GM12878 (cell line): ENCODE results near the gene TCERG1L. TPM values are rescaled to one million over a fixed set of nuclear protein-coding genes. Genes with fewer than 3 reads are reported as not detected.

Experiments used
- ATAC-seq: fragments of 200-7000 bp; cut with Tn5 transposase; 3 replicates; pipeline ENCODE4 v1.9.1; 2020; ENCODE audit warnings: mild to moderate bottlenecking, moderate library complexity
- BruUV-seq: library from RNA; stranded (reverse); fragments of 400-500 nt; replicated peaks from 2 replicates; lab custom pipeline; 2021; lab: Mats Ljungman, UMichigan
- CTCF ChIA-PET: fragments of 300-600 bp; sonication (Branson Sonifier 250); formaldehyde crosslinking; extraction: SDS; loops from one replicate; lab custom pipeline; 2021; ENCODE audit warnings: inconsistent platforms; lab: Yijun Ruan, JAX
- POLR2A ChIA-PET: fragments of 350-600 bp; formaldehyde crosslinking; extraction: SDS; loops from one replicate; lab custom pipeline; 2021; ENCODE audit warnings: inconsistent platforms; lab: Charles Lee
- RAD21 ChIA-PET: fragments of 300-600 bp; sonication (Branson Sonifier 250); formaldehyde crosslinking; loops from one replicate; lab custom pipeline; 2023; ENCODE audit warnings: antibody characterized with exemption; ENCODE audit not compliant: unreplicated experiment; lab: Charles Lee
- SMC1A ChIA-PET: fragments of 300-600 bp; sonication (Branson Sonifier 250); formaldehyde crosslinking; loops from one replicate; lab custom pipeline; 2023; ENCODE audit not compliant: unreplicated experiment, uncharacterized antibody; lab: Charles Lee
- DNase-seq: peaks from one replicate; pipeline ENCODE4 v3.0.0-alpha.2; 2011; ENCODE audit warnings: low read depth, low spot score
- FAIRE-seq: peaks from 3 replicates; lab custom pipeline; 2011; peaks lifted over from hg19 to GRCh38; lab: Jason Lieb, UNC
- H2AFZ ChIP-seq: 2 replicates; pipeline ENCODE4 v1.6.0; 2011; ENCODE audit warnings: low read depth, low read length, control low read depth; ENCODE audit not compliant: control insufficient read depth
- H3K27ac ChIP-seq: 2 replicates; pipeline ENCODE4 v1.5.1; 2011; ENCODE audit warnings: control low read depth; ENCODE audit not compliant: control insufficient read depth, insufficient read depth
- H3K27me3 ChIP-seq, 2 experiments: replicated peaks in 1 of 2; 2 replicates each; pipeline versions ENCODE4 v1.6.0 to v1.6.1; 2011; ENCODE audit warnings: low read length in 1 of 2; ENCODE audit not compliant: control insufficient read depth in 2 of 2, insufficient read depth in 2 of 2
- H3K36me3 ChIP-seq, 2 experiments: 2 replicates each; pipeline ENCODE4 v1.5.1; 2011; ENCODE audit warnings: low read length in 1 of 2; ENCODE audit not compliant: control insufficient read depth in 2 of 2, insufficient read depth in 2 of 2
- H3K4me1 ChIP-seq: 2 replicates; pipeline ENCODE4 v1.6.1; 2011; ENCODE audit warnings: mild to moderate bottlenecking, low read length, moderate library complexity, mixed read lengths; ENCODE audit not compliant: control insufficient read depth, insufficient read depth
- H3K4me2 ChIP-seq: 2 replicates; pipeline ENCODE4 v1.6.0; 2011; ENCODE audit warnings: control low read depth; ENCODE audit not compliant: control insufficient read depth, insufficient read depth
- H3K4me3 ChIP-seq: fragments of 200-600 bp; sonication (generic); 2 replicates; pipeline ENCODE4 v1.5.1; 2016
- H3K79me2 ChIP-seq: 2 replicates; pipeline ENCODE4 v1.6.0; 2011; ENCODE audit warnings: low read length; ENCODE audit not compliant: control insufficient read depth, insufficient read depth
- H3K9ac ChIP-seq: 2 replicates; pipeline ENCODE4 v1.8.0; 2011; ENCODE audit warnings: low read length, control low read depth, mixed read lengths; ENCODE audit not compliant: control insufficient read depth, insufficient read depth
- H3K9me3 ChIP-seq: replicated peaks from 3 replicates; pipeline ENCODE4 v1.5.1; 2011; ENCODE audit warnings: mild to moderate bottlenecking, low read length; ENCODE audit not compliant: control insufficient read depth, insufficient read depth
- H4K20me1 ChIP-seq: 2 replicates; pipeline ENCODE4 v1.6.0; 2011; ENCODE audit not compliant: control insufficient read depth, insufficient read depth
- BMI1 ChIP-seq: fragments of 450-650 bp; IDR thresholded peaks from 2 replicates; pipeline ENCODE4 v1.6.1; 2016; ENCODE audit warnings: mild to moderate bottlenecking, moderate library complexity, borderline replicate concordance
- CREM ChIP-seq: IDR thresholded peaks from 2 replicates; pipeline ENCODE4 v1.6.1; 2014; ENCODE audit warnings: antibody characterized with exemption, low read depth
- E2F8 ChIP-seq: fragments of 450-650 bp; IDR thresholded peaks from 2 replicates; pipeline ENCODE4 v1.6.1; 2018; ENCODE audit warnings: mild to moderate bottlenecking, low read depth, moderate library complexity; ENCODE audit not compliant: partially characterized antibody
- ELK1 ChIP-seq: IDR thresholded peaks from 2 replicates; pipeline ENCODE4 v1.6.1; 2012; ENCODE audit warnings: low read depth, low read length, improper control_type of control experiment
- HCFC1 ChIP-seq: fragments of 150-350 bp; IDR thresholded peaks from 2 replicates; pipeline ENCODE4 v1.6.1; 2014; ENCODE audit warnings: low read length
- IKZF1 ChIP-seq: fragments of 450-650 bp; conservative IDR thresholded peaks from 2 replicates; pipeline ENCODE4 v1.6.1; 2017; ENCODE audit warnings: antibody characterized with exemption, mild to moderate bottlenecking
- NFYA ChIP-seq: IDR thresholded peaks from 2 replicates; pipeline ENCODE4 v1.6.1; 2011; ENCODE audit warnings: low read depth, mild to moderate bottlenecking, low read length, improper control_type of control experiment, borderline replicate concordance
- NKRF ChIP-seq: fragments of 450-650 bp; conservative IDR thresholded peaks from 2 replicates; pipeline ENCODE4 v1.6.1; 2017; ENCODE audit warnings: mild to moderate bottlenecking, moderate library complexity
- POU2F2 ChIP-seq: IDR thresholded peaks from 3 replicates; pipeline ENCODE4 v1.6.1; 2011; ENCODE audit warnings: low read depth, mild to moderate bottlenecking, low read length, borderline replicate concordance
- PRDM15 ChIP-seq: fragments of 450-650 bp; formaldehyde crosslinking; IDR thresholded peaks from 2 replicates; pipeline ENCODE4 v1.4.0; 2020; ENCODE audit warnings: mild to moderate bottlenecking, moderate library complexity
- SIN3A ChIP-seq: IDR thresholded peaks from 2 replicates; pipeline ENCODE4 v1.6.1; 2012; ENCODE audit warnings: low read depth, low read length, improper control_type of control experiment
- SMC3 ChIP-seq: IDR thresholded peaks from 2 replicates; pipeline ENCODE4 v1.6.1; 2011; ENCODE audit warnings: low read length, improper control_type of control experiment, borderline replicate concordance
- TCF12 ChIP-seq: IDR thresholded peaks from 2 replicates; pipeline ENCODE4 v1.6.1; 2011; ENCODE audit warnings: low read depth, mild to moderate bottlenecking, low read length
- ZNF207 ChIP-seq: fragments of 450-650 bp; IDR thresholded peaks from 2 replicates; pipeline ENCODE4 v1.6.1; 2014; ENCODE audit warnings: antibody characterized with exemption, mild to moderate bottlenecking, borderline replicate concordance
- ZNF274 ChIP-seq: IDR thresholded peaks from one replicate; pipeline ENCODE4 v1.8.0; 2011; ENCODE audit not compliant: insufficient read length, insufficient read depth
- WGBS: methylation state at CpG from one replicate; pipeline ENCODE4 v1.1.6; 2016; ENCODE audit warnings: low lambda C conversion rate; ENCODE audit not compliant: insufficient replicate concordance, insufficient coverage; ENCODE audit errors: missing lambda C conversion rate; 5-methylcytosine and 5-hydroxymethylcytosine counted together
- in situ Hi-C: fragments of 300-500 bp; cut with MboI; formaldehyde crosslinking; loops from 9 replicates; pipeline ENCODE4 v1.14.3; 2018; ENCODE audit warnings: mixed read lengths
- intact Hi-C: fragments of 100-400 bp; cut with micrococcal nuclease; formaldehyde crosslinking; loops from one replicate; pipeline ENCODE4 v1.14.2; 2022; ENCODE audit not compliant: unreplicated experiment
- polyA plus RNA-seq, 11 experiments: library from polyadenylated mRNA; depleted of rRNA in 4 of 11; unstranded in 6 of 11; stranded (reverse) in 5 of 11; fragments of >200 nt; fragmentation: Nextera tagmentation in 4 of 11; fragmentation: Illumina TruSeq in 1 of 11; extraction: Ambion mirVana in 4 of 11; extraction: Trizol in 1 of 11; gene quantifications; 1 replicate in 1 of 11; 2 replicates in 10 of 11; pipeline versions ENCODE4 v1.2.1 to v1.2.3, GENCODE V29; 2011 to 2016; ENCODE audit warnings: inconsistent platforms in 2 of 11, missing spikeins in 2 of 11, low read depth in 1 of 11
- total RNA-seq, 4 experiments: library from RNA; depleted of rRNA in 3 of 4; stranded (reverse); fragments of >200 nt in 3 of 4; fragmentation: Illumina TruSeq in 1 of 4; extraction: Trizol in 1 of 4; gene quantifications; 2 replicates each; pipeline versions ENCODE4 v1.2.1 to v1.2.3, GENCODE V29; 2013 to 2021

TCERG1L gene
- total and polyA plus RNA-seq, 10 of the 15 experiments (the other 5 are each of a cell fraction or from before 2014, with no cell fraction given) = not detected

- ChIA-PET SMC1A (no interaction called here), RAD21 (no interaction called here), CTCF (no interaction called here), POLR2A (no interaction called here)
- Histone ChIP-seq H2AFZ (no peak overlapping the region), H3K4me3 (no peak overlapping the region), H3K27me3 (no peaks in the 10 kb centered on the region), H3K4me1 (no peaks in the 10 kb centered on the region), H3K9me3 (no peaks in the 10 kb centered on the region), H3K79me2 (no peaks in the 10 kb centered on the region), H4K20me1 (no peaks in the 10 kb centered on the region), H3K9ac (no peak overlapping the region), H3K36me3 (no peaks in the 10 kb centered on the region), H3K4me2 (no peak overlapping the region), H3K27ac (no peak overlapping the region)
- DNase-seq (no peak), FAIRE-seq (no peak), ATAC-seq (no peak)
- BruUV-seq = no TSS peak
- in situ Hi-C loops (no loop called here), intact Hi-C loops (no loop called here)
- WGBS = 54% methylated on average over 16 of the region's 16 CpGs
- TF ChIP-seq SMC3 (no peak), SIN3A (no peak), NKRF (no peak), E2F8 (no peak), ZNF274 (no peak), HCFC1 (no peak), CREM (no peak), NFYA (no peak), ELK1 (no peak), POU2F2 (no peak), IKZF1 (no peak), TCF12 (no peak), ZNF207 (no peak), BMI1 (no peak), PRDM15 (CRISPR knock-in tag) (no peak)
Observed at GRCh38 chr10:131270461-131271190, 40.9 kb downstream of the TCERG1L start.
